Mesendoderm (in vitro differentiated cells): Measurements from ENCODE around the gene C12orf75.

Experiments
- DNase-seq: peaks from one replicate; pipeline ENCODE4 v3.0.0; 2013
- H2AK5ac ChIP-seq: 2 replicates; pipeline ENCODE4 v1.6.1; 2013; ENCODE audit warnings: low read length, inconsistent platforms
- H2BK120ac ChIP-seq: 2 replicates; pipeline ENCODE4 v1.6.1; 2013; ENCODE audit warnings: low read depth, mild to moderate bottlenecking, low read length, moderate library complexity, mixed read lengths
- H2BK15ac ChIP-seq: replicated peaks from 2 replicates; pipeline ENCODE4 v1.6.1; 2013; ENCODE audit warnings: low read depth, mild to moderate bottlenecking, moderate library complexity
- H2BK5ac ChIP-seq: 2 replicates; pipeline ENCODE4 v1.6.1; 2013; ENCODE audit warnings: low read length, inconsistent platforms
- H3K18ac ChIP-seq: 2 replicates; pipeline ENCODE4 v1.6.1; 2013; ENCODE audit warnings: mild to moderate bottlenecking, low read length, mixed read lengths
- H3K23ac ChIP-seq: one replicate; pipeline ENCODE4 v1.6.1; 2013; ENCODE audit warnings: low read length
- H3K27ac ChIP-seq: 2 replicates; pipeline ENCODE4 v1.5.1; 2013; ENCODE audit warnings: low read depth, mild to moderate bottlenecking, inconsistent platforms, low read length, moderate library complexity
- H3K27me3 ChIP-seq: 2 replicates; pipeline ENCODE4 v1.6.1; 2013; ENCODE audit warnings: low read length, control low read depth, mild to moderate bottlenecking, inconsistent platforms; ENCODE audit not compliant: insufficient read depth, poor library complexity
- H3K36me3 ChIP-seq: 2 replicates; pipeline ENCODE4 v1.6.1; 2013; ENCODE audit warnings: low read length, inconsistent platforms; ENCODE audit not compliant: control insufficient read depth, insufficient read depth
- H3K4ac ChIP-seq: one replicate; pipeline ENCODE4 v1.6.1; 2013; ENCODE audit warnings: low read depth, mild to moderate bottlenecking, low read length, moderate library complexity
- H3K4me1 ChIP-seq: 2 replicates; pipeline ENCODE4 v1.6.1; 2013; ENCODE audit warnings: low read depth, low read length, inconsistent platforms; ENCODE audit not compliant: control insufficient read depth
- H3K4me2 ChIP-seq: 2 replicates; pipeline ENCODE4 v1.6.1; 2013; ENCODE audit warnings: low read length
- H3K4me3 ChIP-seq: 2 replicates; pipeline ENCODE4 v1.5.1; 2013; ENCODE audit warnings: mild to moderate bottlenecking, low read length
- H3K56ac ChIP-seq: one replicate; pipeline ENCODE4 v1.6.1; 2013; ENCODE audit warnings: low read length
- H3K79me1 ChIP-seq: 2 replicates; pipeline ENCODE4 v1.6.1; 2013; ENCODE audit warnings: low read length, inconsistent platforms
- H3K79me2 ChIP-seq: 2 replicates; pipeline ENCODE4 v1.6.1; 2013; ENCODE audit warnings: mild to moderate bottlenecking, low read length; ENCODE audit not compliant: control insufficient read depth, insufficient read depth
- H3K9ac ChIP-seq: 2 replicates; pipeline ENCODE4 v1.6.1; 2013; ENCODE audit warnings: low read length, inconsistent platforms
- H4K5ac ChIP-seq: one replicate; pipeline ENCODE4 v1.6.1; 2013; ENCODE audit warnings: low read length
- H4K8ac ChIP-seq: one replicate; pipeline ENCODE4 v1.6.1; 2013; ENCODE audit warnings: low read depth, mild to moderate bottlenecking, control low read depth, low read length, moderate library complexity
- WGBS: extraction: QIAGEN DNeasy Blood & Tissue Kit; methylation state at CpG from one replicate; pipeline ENCODE4 v1.1.7; 2013; ENCODE audit warnings: low lambda C conversion rate, missing lambda C conversion rate; ENCODE audit not compliant: insufficient coverage; ENCODE audit errors: extremely low coverage; 5-methylcytosine and 5-hydroxymethylcytosine counted together

Gene C12orf75

GRCh38 chr12:105288311-105288996, 42.0 kb upstream of the C12orf75 start:
- H3K23ac ChIP-seq = no peak overlapping the region
- H4K8ac ChIP-seq = no peak overlapping the region
- H2AK5ac ChIP-seq = no peak overlapping the region
- H3K4me1 ChIP-seq = no peaks in the 10 kb centered on the region
- H3K4ac ChIP-seq = no peak overlapping the region
- H3K56ac ChIP-seq = no peak overlapping the region
- no peaks in the 10 kb centered on the region for H3K27me3 ChIP-seq
- H3K4me3 ChIP-seq = no peak overlapping the region
- H3K79me1 ChIP-seq = no peaks in the 10 kb centered on the region
- H3K27ac ChIP-seq = no peak overlapping the region
- H3K9ac ChIP-seq = no peak overlapping the region
- H3K18ac ChIP-seq = no peak overlapping the region
- H3K36me3 ChIP-seq = no peaks in the 10 kb centered on the region
- H3K79me2 ChIP-seq = no peaks in the 10 kb centered on the region
- WGBS = no CpG with 5 or more reads among the region's 3 CpGs
- H2BK5ac ChIP-seq = no peak overlapping the region
- H2BK15ac ChIP-seq = no peak overlapping the region
- no peak for DNase-seq
- H3K4me2 ChIP-seq = no peak overlapping the region
- no peak overlapping the region for H2BK120ac ChIP-seq
- no peak overlapping the region for H4K5ac ChIP-seq

GRCh38 chr12:105289114-105289904, 41.2 kb upstream of the C12orf75 start:
- Histone ChIP-seq H3K27ac (no peak overlapping the region), H3K4me1 (no peaks in the 10 kb centered on the region), H2AK5ac (no peak overlapping the region), H3K56ac (no peak overlapping the region), H2BK5ac (no peak overlapping the region), H3K4me2 (no peak overlapping the region), H2BK15ac (no peak overlapping the region), H3K36me3 (no peaks in the 10 kb centered on the region), H3K4me3 (no peak overlapping the region), H3K18ac (no peak overlapping the region), H4K8ac (no peak overlapping the region), H2BK120ac (no peak overlapping the region), H3K23ac (no peak overlapping the region), H3K79me1 (no peaks in the 10 kb centered on the region), H3K9ac (no peak overlapping the region), H3K4ac (no peak overlapping the region), H4K5ac (no peak overlapping the region), H3K79me2 (no peaks in the 10 kb centered on the region), H3K27me3 (no peaks in the 10 kb centered on the region)
- no CpG with 5 or more reads among the region's 6 CpGs for WGBS
- no peak for DNase-seq

- no peak overlapping the region for H3K4me3 ChIP-seq
- no peak overlapping the region for H3K18ac ChIP-seq
- WGBS = no CpG with 5 or more reads among the region's 2 CpGs
- no peak overlapping the region for H4K5ac ChIP-seq
- H3K79me1 ChIP-seq = no peaks in the 10 kb centered on the region
- H3K79me2 ChIP-seq = no peaks in the 10 kb centered on the region
- no peaks in the 10 kb centered on the region for H3K36me3 ChIP-seq
- no peak overlapping the region for H3K27ac ChIP-seq
- no peak overlapping the region for H3K56ac ChIP-seq
- H3K4me1 ChIP-seq = no peaks in the 10 kb centered on the region
- H3K4ac ChIP-seq = no peak overlapping the region
- no peak overlapping the region for H2AK5ac ChIP-seq
- no peak overlapping the region for H3K9ac ChIP-seq
- H3K23ac ChIP-seq = no peak overlapping the region
- no peak for DNase-seq
- H3K27me3 ChIP-seq = no peaks in the 10 kb centered on the region
- H4K8ac ChIP-seq = no peak overlapping the region
- H2BK5ac ChIP-seq = no peak overlapping the region
- H2BK15ac ChIP-seq = no peak overlapping the region
- H2BK120ac ChIP-seq = no peak overlapping the region
- H3K4me2 ChIP-seq = no peak overlapping the region
These were observed 39.0 kb upstream of the C12orf75 start for GRCh38 chr12:105291531-105291930.

- Histone ChIP-seq H3K4me3 (no peak overlapping the region), H3K4ac (no peak overlapping the region), H3K9ac (no peak overlapping the region), H2BK5ac (no peak overlapping the region), H3K27ac (no peak overlapping the region), H3K79me1 (no peaks in the 10 kb centered on the region), H2BK15ac (no peak overlapping the region), H2AK5ac (no peak overlapping the region), H4K5ac (no peak overlapping the region), H2BK120ac (no peak overlapping the region), H3K36me3 (no peaks in the 10 kb centered on the region), H3K18ac (no peak overlapping the region), H3K27me3 (no peaks in the 10 kb centered on the region), H3K23ac (no peak overlapping the region), H3K79me2 (no peaks in the 10 kb centered on the region), H3K4me2 (no peak overlapping the region), H3K4me1 (no peaks in the 10 kb centered on the region), H4K8ac (no peak overlapping the region), H3K56ac (no peak overlapping the region)
- DNase-seq = no peak
- WGBS = no CpG with 5 or more reads among the region's 1 CpG
These were observed 37.8 kb upstream of the C12orf75 start for GRCh38 chr12:105292705-105293104.

- no peak overlapping the region for H3K56ac ChIP-seq
- no peak overlapping the region for H2BK120ac ChIP-seq
- no peak overlapping the region for H3K4me3 ChIP-seq
- H3K79me1 ChIP-seq = no peaks in the 10 kb centered on the region
- no peaks in the 10 kb centered on the region for H3K4me1 ChIP-seq
- H2AK5ac ChIP-seq = no peak overlapping the region
- H3K4ac ChIP-seq = no peak overlapping the region
- no peak for DNase-seq
- H3K23ac ChIP-seq = no peak overlapping the region
- no peak overlapping the region for H3K9ac ChIP-seq
- H3K27me3 ChIP-seq = no peaks in the 10 kb centered on the region
- no peaks in the 10 kb centered on the region for H3K79me2 ChIP-seq
- no peak overlapping the region for H4K8ac ChIP-seq
- H3K36me3 ChIP-seq = no peaks in the 10 kb centered on the region
- H3K4me2 ChIP-seq = no peak overlapping the region
- no peak overlapping the region for H3K18ac ChIP-seq
- H3K27ac ChIP-seq = no peak overlapping the region
- H2BK15ac ChIP-seq = no peak overlapping the region
- H4K5ac ChIP-seq = no peak overlapping the region
- H2BK5ac ChIP-seq = no peak overlapping the region
These were observed 37.3 kb upstream of the C12orf75 start for GRCh38 chr12:105293187-105293586.
